Glomerular visceral epithelial cell (primary cell): ENCODE data around the gene RNF224.

Experiments used
- DNase-seq: peaks from one replicate; pipeline ENCODE4 v3.0.0-alpha.2; 2016; ENCODE audit errors: extremely low spot score

The RNF224 gene

GRCh38 chr9:137192448-137192780, 34.9 kb upstream of the RNF224 start:
- DNase-seq = no peak

GRCh38 chr9:137192859-137193258, 34.4 kb upstream of the RNF224 start:
- no peak for DNase-seq

GRCh38 chr9:137193771-137194170, 33.5 kb upstream of the RNF224 start:
- DNase-seq = no peak

- DNase-seq = peak; percentile 33
Observed at GRCh38 chr9:137194388-137194787, 32.9 kb upstream of the RNF224 start.

- DNase-seq = no peak
Observed at GRCh38 chr9:137194909-137195308, 32.4 kb upstream of the RNF224 start.

- DNase-seq = no peak
Observed at GRCh38 chr9:137195525-137196220, 31.6 kb upstream of the RNF224 start.

GRCh38 chr9:137198051-137198901, 29.0 kb upstream of the RNF224 start:
- DNase-seq = no peak

- DNase-seq = no peak
Observed at GRCh38 chr9:137198902-137199283, 28.4 kb upstream of the RNF224 start.

- DNase-seq = no peak
Observed at GRCh38 chr9:137199411-137200121, 27.7 kb upstream of the RNF224 start.

- peak; percentile 99 for DNase-seq
Observed at GRCh38 chr9:137200311-137201204, 26.7 kb upstream of the RNF224 start, which contains the start of gene TPRN. Gene TPRN, minus strand, starts transcription at chr9:137200741. Its CDS starts 30 bp downstream, at chr9:137200711.

- no peak for DNase-seq
Observed at GRCh38 chr9:137201205-137201868, 26.0 kb upstream of the RNF224 start.

GRCh38 chr9:137202966-137203365, 24.3 kb upstream of the RNF224 start:
- DNase-seq = no peak

GRCh38 chr9:137204731-137205125, 22.6 kb upstream of the RNF224 start:
- DNase-seq = no peak

GRCh38 chr9:137205126-137206069, 21.9 kb upstream of the RNF224 start, which contains the start of the genes NDOR1 and TMEM203:
Gene NDOR1, plus strand, starts transcription at chr9:137205700. Its CDS starts 78 bp downstream, at chr9:137205778.
Gene TMEM203, minus strand, starts transcription at chr9:137205648. Its CDS starts 234 bp downstream, at chr9:137205414.
- peak; percentile 77 for DNase-seq

GRCh38 chr9:137206602-137207001, 20.7 kb upstream of the RNF224 start:
- DNase-seq = no peak

GRCh38 chr9:137211532-137211931, 15.8 kb upstream of the RNF224 start:
- DNase-seq = no peak

- no peak for DNase-seq
Observed at GRCh38 chr9:137212520-137212919, 14.8 kb upstream of the RNF224 start.

GRCh38 chr9:137213160-137214060, 13.9 kb upstream of the RNF224 start:
- no peak for DNase-seq

- no peak for DNase-seq
Observed at GRCh38 chr9:137214620-137215019, 12.7 kb upstream of the RNF224 start.
